GM12892 (cell line): ENCODE measurements around the gene MBD5.

ENCODE experiments used
- DNase-seq: peaks from one replicate; pipeline ENCODE4 v3.0.0; 2011; ENCODE audit not compliant: insufficient read length
- FAIRE-seq: peaks from 2 replicates; lab custom pipeline; 2011; peaks lifted over from hg19 to GRCh38; lab: Jason Lieb, UNC
- POLR2A ChIP-seq: IDR thresholded peaks from 2 replicates; pipeline ENCODE4 v1.6.1; 2011; ENCODE audit warnings: low read depth, low read length, control low read depth
- POLR2AphosphoS5 ChIP-seq: IDR thresholded peaks from 2 replicates; pipeline ENCODE4 v1.6.1; 2011; ENCODE audit warnings: low read depth, low read length, control low read depth
- TAF1 ChIP-seq: IDR thresholded peaks from 2 replicates; pipeline ENCODE4 v1.6.1; 2011; ENCODE audit warnings: low read depth, mild to moderate bottlenecking, control low read depth, low read length, borderline replicate concordance

The MBD5 gene

DNA sequence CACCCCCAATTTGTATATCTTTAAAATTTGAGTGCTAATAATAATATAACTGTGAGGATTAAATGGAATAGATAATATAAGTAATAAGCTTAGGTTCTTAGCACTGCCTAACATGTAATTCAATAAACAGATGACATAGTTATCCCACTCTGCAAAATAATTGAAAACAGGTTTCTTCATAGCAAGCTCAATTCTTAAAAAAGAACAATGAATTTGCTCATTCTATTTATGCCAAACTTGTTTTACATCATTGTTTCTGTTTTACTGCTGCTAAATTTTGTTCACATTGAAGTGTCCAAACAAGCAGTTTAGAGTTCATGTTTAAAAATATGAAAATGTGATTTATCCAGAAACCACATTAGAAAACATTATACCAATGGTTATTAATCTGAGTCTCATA, 217.0 kb downstream of the MBD5 start:
- DNase-seq (no peak), FAIRE-seq (no peak)
- TF ChIP-seq POLR2A (no peak), POLR2AphosphoS5 (no peak), TAF1 (no peak)

DNA sequence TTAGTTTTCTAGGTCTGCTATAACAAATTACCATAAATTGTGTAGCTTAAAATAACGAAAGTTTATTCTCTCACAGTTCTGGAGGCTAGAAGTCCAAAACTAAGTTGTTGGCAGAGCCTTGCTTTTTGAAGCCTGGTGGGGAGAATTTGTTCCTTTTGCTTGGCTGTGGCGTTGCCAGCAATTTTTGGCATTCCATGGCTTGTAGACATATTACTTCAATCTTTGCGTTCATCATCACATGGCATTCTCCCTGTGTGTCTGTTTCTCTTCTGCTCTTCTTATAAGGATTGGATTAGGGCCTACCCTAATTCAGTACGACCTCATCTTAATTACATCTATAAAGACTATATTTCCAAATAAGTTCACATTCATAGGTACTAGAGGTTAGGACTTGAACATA, 217.7 kb downstream of the MBD5 start:
- no peak for TF ChIP-seq POLR2A
- TF ChIP-seq TAF1 = no peak
- no peak for TF ChIP-seq POLR2AphosphoS5
- FAIRE-seq (no peak), DNase-seq (no peak)

DNA sequence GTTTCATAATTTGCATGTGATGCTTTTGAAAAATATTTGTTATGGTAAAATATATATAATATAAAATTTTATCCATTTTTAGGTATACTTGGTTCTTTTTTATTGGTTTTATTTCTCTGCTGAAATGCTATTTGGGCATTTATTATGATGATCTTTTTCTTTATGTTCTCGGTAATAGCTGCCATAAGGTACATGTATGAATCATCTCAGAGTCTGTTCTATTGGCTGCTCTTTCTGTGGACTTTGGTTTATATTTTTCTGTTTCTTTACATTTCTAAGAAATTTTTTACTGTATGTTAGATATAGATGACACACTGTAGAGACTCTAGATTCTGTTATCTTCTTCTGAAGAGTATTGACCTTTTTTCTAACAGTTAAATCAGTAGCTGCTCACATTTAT, 219.9 kb downstream of the MBD5 start:
- FAIRE-seq = no peak
- TF ChIP-seq POLR2A (no peak), POLR2AphosphoS5 (no peak), TAF1 (no peak)
- no peak for DNase-seq

DNA sequence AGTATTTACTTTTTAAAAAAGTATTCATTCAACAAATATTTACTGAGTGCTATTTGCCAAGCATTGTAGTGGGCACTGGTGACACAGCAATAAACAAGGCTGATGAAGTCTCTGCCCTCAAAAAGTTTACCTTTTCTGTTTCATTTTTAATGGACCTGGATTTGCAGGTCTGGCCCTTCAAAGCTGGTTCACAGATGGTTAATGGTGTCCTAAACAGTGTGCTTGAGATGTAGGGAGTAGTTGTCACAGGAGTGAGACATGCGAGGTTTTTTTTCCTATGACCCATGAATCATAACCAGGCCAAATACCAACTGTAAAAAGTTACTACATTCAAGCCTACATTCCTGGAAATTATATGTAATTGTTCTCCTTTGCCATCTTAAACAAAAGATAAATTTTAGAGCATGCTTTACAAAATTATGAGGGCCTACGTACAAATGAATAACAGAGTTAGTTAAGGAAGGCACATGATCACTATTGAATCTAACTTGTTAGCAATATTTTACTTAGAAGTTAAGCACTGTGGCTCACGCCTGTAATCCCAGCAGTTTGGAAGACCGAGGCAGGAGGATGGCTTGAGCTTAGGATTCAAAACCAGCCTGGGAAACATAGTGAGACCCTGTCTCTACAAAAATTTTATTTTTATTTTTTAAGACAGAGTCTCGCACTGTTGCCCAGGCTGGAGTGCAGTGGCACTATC, 223.9 kb downstream of the MBD5 start:
- no peak for FAIRE-seq
- TF ChIP-seq POLR2A (no peak), POLR2AphosphoS5 (no peak), TAF1 (no peak)
- DNase-seq = no peak

DNA sequence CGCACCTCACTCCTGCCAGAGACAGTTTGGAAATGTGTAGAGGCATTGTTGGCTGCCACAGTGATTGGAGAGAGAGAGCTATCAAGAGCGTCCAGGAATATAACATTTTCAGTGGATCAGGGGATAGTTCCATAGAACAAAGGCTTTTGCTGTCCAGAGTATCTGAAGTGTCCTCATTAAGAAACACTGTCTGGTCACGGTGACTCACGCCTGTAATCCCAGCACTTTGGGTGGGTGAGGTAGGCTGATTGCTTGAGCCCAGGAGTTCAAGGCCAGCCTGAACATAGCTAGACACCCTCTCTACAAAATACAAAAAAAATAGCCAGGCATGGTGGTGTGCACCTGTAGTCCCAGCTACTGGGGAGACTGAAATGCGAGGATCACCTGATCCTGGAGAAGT, 231.1 kb downstream of the MBD5 start:
- no peak for TF ChIP-seq TAF1
- TF ChIP-seq POLR2A = no peak
- no peak for TF ChIP-seq POLR2AphosphoS5
- no peak for DNase-seq
- FAIRE-seq = no peak

DNA sequence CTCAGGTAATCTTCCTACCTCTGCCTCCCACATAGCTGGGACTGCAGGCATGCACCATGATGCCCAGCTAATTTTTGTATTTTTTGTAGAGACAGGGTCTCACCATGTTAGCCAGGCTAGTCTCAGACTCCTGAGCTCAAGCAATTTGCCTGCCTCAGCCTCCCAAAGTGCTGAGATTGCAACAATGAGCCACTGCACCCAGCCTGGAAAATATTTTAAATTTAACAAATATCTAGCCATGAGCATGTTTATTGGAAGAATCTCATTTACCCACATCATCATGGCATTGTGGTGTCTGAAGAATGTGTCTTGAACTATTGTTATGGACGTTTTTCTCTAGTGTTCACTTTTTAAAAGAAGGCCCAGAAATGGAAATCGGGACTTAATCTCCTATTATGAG, 231.8 kb downstream of the MBD5 start:
- no peak for FAIRE-seq
- DNase-seq = no peak
- TF ChIP-seq POLR2AphosphoS5 = no peak
- no peak for TF ChIP-seq POLR2A
- TF ChIP-seq TAF1 = no peak

DNA sequence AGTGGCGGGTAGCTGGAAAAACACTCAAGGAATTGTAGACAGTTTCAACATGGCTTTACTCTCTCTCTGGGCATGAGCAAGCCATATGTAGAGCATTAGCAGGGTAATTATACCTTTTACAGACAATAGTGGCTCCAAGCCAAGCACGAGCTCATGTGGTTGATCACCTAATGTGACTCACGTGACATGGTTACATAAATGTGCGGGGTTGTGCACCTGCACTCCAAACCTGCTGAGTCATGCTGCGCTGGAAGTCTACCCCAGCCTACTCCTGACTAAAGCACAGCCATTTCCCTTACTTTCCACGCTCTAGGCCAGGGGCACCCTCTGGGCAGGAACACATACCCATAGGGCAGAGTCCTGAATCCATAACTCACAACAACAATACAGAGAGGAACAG, 232.8 kb downstream of the MBD5 start:
- no peak for DNase-seq
- FAIRE-seq = no peak
- TF ChIP-seq TAF1 (no peak), POLR2A (no peak), POLR2AphosphoS5 (no peak)

DNA sequence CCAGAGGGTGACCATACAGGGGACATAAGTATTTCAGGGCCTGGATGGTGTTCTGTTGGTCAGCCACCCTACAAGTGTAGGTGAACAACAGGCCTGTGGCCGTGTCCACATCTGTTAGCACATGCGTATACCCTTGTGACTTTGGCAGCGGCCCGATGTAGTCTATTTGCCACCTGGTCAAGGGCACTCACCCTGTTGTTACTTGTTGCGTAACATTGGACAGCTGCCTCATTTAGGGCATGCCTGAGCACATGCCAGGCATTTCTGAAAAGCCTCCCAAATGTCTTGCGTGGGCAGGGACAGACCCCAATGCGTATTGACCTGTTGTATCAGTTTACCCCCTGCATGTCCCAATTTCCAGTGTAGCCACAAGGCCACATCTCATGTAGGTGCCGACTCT, 235.0 kb downstream of the MBD5 start:
- DNase-seq (no peak), FAIRE-seq (no peak)
- TF ChIP-seq POLR2A = no peak
- TF ChIP-seq POLR2AphosphoS5 = no peak
- TF ChIP-seq TAF1 = no peak

DNA sequence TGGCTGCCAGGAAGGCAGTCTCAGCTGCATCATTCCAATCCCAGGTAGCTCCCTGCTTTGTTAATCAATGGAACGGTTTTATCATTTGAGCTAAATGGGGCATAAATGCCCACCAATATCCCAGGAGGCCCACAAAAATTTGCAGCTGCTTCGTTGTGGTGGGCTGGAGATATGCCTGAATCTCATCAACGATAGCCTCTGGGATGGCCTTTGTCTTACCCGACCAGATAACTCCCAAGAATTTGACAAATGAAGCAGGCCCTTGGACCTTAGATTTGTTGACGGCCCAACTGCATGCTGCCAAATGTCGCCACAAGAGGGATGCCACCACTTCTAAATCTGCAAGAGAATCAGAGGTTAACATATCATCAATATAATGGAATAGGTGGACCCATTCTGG, 236.4 kb downstream of the MBD5 start:
- FAIRE-seq (no peak), DNase-seq (no peak)
- TF ChIP-seq POLR2AphosphoS5 (no peak), POLR2A (no peak), TAF1 (no peak)

DNA sequence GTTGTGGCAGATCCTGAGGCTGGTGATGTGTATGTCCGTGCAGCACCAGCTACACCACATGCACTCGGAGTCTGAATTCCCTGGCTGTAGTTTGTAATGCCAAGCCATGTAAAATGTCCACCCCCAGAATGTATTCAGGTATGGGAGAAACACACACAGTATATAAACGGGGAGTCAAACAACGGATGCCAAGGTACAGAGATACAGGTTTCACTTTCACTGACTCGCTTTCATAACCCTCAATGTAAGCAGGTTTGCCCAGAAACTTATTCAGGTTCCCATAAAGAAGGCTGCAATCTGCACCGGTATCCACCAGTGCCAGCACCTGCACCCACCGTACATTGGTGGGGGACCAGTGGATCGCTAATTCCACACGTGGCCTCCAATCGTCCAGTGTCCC, 237.2 kb downstream of the MBD5 start:
- no peak for FAIRE-seq
- no peak for DNase-seq
- TF ChIP-seq POLR2A (no peak), POLR2AphosphoS5 (no peak), TAF1 (no peak)

DNA sequence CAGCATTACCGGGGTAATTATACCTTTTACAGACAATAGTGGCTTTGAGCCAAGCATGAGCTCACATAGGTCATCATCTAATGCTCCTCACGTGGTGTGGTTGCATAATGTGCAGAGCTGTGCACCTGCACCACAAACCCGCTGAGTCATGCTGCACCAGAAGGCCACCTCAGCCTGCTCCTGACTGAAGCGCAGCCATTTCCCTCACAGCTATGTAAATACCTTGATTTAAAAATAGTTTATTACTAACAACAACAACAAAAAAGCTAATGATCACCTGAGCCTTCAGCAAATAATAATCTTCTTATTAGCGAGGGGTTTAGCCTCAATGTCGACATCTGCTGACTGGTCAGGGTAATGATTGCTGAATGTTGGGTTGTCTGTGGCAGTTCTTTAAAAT, 238.8 kb downstream of the MBD5 start:
- DNase-seq (no peak), FAIRE-seq (no peak)
- TF ChIP-seq TAF1 (no peak), POLR2A (no peak), POLR2AphosphoS5 (no peak)

DNA sequence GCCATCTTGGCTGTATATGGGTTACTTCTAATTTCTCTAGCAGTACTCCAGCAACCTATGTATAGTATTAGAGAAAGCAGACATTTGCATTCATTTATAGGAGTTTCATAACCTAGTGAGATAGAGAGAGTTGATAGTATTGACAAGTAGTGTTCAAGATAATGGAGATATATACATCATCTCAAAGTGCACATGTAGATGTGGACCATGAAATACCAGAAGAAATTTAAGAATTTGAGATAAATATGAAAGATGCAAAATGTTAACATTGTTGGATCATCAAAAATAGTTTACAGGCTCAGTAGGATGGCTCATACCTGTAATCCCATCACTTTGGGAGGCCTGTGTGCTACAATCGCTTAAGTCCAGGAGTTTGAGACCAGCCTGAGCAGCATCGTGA, 243.0 kb downstream of the MBD5 start:
- FAIRE-seq (no peak), DNase-seq (no peak)
- TF ChIP-seq POLR2A (no peak), POLR2AphosphoS5 (no peak), TAF1 (no peak)
